Jurkat, Clone E6-1 (cell line): ENCODE results near the gene DARS2.
"Not testable (repeated sequence)": the region's sequence is repeated elsewhere in the genome, so short reads cannot be mapped to it uniquely, and the experiment has no call there.

Experiments
- DNase-seq: peaks from one replicate; pipeline ENCODE4 v3.0.0-alpha.2; 2011; ENCODE audit warnings: low read depth, low spot score
- H3K4me3 ChIP-seq: 2 replicates; pipeline ENCODE4 v1.5.1; 2011; ENCODE audit warnings: mild to moderate bottlenecking, low read length, control low read depth, moderate library complexity

The DARS2 gene

DNA sequence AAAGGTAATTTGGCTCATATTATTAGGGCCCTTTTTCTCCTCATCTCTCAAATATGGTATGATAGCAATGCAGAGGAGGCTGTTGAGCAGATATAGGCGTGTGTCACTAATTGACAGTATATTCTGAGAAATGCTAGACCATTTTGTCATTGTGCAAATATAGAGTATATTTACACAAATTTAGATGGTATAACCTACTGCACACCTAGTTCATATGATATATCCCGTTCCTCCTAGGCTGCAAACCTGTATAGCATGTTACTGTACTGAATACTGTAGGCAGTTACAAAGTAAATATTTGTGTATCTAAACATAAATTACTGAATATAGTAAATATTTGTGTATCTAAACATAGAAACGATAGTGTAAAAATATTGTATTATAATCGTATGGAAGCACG, 52.3 kb downstream of the DARS2 start:
- DNase-seq, result no peak
- no peak overlapping the region for H3K4me3 ChIP-seq

DNA sequence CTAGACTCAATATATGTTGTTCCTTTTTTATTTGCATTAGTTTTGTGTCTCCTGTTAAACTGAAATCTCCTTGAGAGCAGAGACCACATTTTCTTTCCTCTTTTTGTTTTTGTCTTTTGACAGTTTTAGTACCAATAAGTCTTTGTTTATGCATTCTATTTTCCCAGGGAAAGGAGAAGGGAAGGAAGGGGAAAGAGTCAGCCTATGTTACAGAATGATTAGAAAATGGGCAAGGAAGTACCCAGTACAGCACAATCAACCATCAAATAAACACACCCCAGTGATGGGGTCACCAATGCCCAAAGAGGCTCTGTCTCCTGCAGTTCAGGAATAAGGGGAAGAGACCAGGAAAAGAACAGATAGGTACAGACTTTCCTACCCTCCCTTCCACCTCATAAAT, 53.8 kb downstream of the DARS2 start:
- H3K4me3 ChIP-seq, result no peak overlapping the region
- no peak for DNase-seq

DNA sequence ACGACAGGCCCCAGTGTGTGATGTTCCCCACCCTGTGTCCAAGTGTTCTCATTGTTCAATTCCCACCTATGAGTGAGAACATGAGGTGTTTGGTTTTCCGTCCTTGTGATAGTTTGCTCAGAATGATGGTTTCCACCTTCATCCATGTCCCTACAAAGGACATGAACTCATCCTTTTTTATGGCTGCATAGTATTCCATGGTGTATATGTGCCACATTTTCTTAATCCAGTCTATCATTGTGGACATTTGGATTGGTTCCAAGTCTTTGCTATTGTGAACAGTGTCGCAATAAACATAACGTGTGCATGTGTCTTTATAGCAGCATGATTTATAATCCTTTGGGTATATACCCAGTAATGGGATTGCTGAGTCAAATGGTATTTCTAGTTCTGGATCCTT, 56.6 kb downstream of the DARS2 start:
- not testable (repeated sequence) for H3K4me3 ChIP-seq, DNase-seq

DNA sequence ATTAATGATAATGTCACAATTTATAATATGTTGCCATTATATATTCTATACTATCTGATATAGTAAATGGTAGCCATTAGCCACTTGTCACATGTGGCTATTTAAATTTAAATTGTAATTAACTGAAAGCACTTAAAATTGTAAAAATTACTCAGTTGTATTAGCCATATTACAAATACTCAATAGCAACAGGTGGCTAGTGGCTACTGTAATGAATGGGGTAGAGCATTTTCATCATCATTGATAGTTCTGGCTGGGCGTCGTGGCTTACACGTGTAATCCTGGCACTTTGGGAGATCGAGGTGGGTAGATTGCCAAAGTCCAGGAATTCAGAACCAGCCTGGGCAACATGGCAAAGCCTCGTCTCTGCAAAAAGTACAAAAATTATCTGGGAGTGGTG, 60.2 kb downstream of the DARS2 start:
- DNase-seq, result no peak
- no peak overlapping the region for H3K4me3 ChIP-seq

DNA sequence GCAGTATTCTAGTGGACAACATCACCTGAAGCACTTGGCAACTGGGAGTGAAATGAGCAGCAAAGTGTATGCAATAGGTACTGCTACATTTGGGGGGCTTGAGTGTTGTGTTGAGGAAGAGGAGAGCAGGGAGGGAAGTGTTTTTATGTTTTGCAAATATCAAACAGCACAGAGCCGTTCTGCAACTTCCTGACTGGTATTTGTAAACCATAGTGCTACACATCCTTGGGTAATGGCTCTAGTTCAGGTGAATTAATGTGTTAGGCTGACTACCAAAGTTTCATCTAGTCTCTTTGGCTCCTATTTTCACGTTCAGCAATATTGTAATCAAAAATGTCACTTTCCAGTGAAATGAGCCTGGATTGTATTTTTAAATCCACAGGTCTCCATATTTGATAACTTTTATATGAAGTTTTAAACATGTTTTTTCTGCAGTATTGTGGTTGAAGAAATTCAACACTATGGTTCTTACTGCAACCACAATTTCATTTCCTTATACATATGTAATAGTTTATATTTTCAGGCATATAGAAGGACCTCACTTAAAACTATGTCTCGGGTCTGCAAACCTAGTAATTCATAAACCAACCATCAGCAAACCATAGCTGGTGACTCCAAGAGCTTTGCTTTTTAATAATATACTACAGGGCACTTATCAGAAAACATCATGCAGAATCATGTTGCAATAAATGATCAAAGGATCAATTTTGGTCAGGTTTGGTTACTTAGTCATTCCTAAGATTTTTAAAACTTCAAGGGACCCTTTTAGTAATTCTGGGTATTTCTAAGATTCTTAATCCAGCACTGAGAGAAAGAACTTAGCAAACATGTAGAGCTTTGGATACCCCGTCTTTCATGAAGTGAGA, 62.5 kb downstream of the DARS2 start:
- H3K4me3 ChIP-seq, result no peak overlapping the region
- no peak for DNase-seq

DNA sequence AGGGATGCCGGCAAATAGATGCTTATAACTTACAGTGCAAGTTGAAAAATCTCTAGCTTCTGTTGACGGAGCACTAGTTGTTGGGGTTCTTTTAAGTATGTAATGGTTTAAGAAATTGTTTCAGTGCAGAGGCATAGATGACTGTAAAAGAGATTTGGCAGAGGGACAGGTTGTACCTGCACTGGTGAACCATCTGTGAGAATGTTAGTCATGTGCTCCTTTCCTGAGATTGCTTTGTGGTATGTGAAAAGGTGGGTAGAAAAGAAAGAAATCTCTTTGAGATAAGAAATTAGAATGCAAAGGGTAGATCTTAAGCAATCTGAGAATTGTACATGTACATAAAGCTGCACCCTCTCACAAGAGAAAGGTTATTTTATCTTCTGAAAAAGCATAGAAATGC, 63.2 kb downstream of the DARS2 start:
- no peak overlapping the region for H3K4me3 ChIP-seq
- DNase-seq, result no peak

DNA sequence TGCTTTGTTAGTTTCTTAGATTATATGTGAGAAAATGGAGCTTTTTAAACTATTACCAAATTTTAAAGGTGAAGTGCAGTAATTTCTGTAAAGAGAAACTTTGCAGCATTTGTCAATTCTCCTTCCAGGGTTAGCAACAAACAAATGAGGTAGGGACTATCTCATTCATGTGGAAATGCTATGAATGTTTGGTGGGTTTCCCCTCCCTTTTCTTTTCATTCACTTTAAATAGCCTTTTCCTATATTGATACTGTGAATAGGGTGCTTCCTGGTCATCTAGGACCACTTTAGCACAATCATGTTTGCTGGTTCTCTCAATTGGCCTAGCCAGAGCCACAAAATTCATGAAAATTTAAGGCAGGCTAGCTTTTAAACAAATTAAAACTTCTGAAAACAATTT, 64.3 kb downstream of the DARS2 start:
- DNase-seq, result no peak
- H3K4me3 ChIP-seq, result no peak overlapping the region

DNA sequence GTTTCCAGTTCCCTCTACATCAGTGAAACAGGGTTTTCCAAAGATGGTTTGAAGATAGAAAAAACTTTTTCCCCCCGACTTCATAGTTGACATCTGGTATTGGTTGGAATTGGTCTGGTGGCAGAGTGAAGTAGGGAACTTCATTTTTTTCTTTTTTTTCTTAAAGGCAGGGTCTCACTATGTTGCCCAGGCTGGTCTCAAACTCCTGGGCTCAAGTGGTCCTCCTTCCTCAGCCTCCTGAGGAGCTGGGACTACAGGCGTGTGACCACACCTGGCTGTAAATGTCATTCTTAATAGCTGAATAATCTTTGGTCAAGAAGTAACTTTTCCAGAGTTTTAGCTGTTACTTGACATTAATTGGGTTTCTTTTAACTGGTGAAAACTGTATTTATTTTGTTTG, 65.4 kb downstream of the DARS2 start:
- H3K4me3 ChIP-seq, result no peak overlapping the region
- DNase-seq, result no peak

DNA sequence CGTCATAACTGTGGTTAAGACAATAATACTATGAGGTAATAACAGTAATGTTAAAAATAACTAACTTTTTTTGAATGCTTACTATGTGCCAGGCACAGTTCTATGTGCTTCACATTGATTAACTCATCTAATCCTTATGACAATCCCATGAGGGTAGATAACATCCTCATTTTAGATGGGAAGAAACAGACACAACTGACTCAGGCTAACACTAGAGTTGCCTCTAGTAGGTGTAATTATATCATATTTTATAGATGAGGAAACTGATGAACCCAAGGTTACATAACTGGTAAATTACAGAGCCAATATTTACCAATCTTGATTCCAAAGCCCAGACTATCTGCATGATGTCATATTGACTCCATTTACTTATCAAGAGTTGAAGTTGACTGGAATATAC, 69.1 kb downstream of the DARS2 start:
- no peak overlapping the region for H3K4me3 ChIP-seq
- DNase-seq, result no peak

DNA sequence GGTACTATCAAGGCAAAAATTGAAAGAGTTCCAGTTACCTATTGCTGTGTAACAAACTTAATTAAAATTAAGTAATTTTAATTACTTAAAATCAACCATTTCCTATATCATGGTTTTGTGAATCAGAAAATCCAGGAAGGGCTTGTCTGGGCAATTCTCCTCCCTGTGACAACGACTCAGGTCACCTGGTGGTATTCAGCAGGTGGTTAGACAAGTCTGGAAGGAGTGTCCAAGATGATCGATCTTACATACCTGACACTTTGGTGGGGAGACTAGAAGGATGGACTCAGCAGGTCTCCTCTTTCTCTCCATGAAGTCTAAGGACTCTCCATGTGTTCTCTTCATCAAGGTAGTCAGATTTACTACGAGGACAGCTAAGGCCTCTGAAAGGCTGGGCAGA, 69.7 kb downstream of the DARS2 start:
- H3K4me3 ChIP-seq, result no peak overlapping the region
- DNase-seq, result no peak

DNA sequence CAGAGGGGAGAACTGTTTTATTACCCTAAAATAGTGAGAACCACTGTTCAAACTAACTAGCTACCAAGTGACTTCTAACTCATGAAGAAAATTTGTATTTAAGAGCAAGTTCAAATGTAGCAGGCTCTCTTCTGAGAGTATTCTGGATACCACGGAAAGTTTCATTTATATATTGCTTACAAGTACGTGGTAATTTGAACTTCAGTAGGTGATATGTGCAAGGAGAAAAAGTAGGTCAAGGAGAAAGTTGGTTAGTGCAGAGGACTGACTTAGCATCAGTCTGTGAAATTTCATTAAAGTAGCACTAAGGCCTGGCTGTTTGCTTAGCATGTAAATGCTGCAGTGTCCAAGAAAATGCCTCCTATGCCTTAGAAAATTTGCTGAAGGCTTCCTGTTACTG, 76.0 kb downstream of the DARS2 start:
- H3K4me3 ChIP-seq, result no peak overlapping the region

DNA sequence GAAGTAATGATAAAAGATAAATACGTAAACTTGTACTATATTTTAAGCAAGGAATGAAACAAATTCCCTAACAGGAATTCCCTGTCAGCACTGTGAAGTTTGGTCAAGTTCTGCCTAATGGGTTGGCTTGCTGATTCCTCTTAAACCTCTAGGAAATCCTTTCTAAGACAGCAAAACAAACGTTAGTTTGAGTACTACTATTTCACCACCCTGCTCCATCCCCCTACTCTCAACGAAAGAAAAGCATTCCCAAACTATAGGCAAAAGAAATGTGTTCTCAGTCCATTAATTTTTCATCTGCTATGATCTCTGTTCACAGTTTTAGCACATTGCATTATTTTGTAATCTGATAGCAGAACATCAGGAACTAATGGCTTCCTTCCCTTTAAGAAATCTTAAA, 76.5 kb downstream of the DARS2 start:
- H3K4me3 ChIP-seq, result no peak overlapping the region
- no peak for DNase-seq

More for the DNA sequence above, 76.0 kb downstream of the DARS2 start:
- DNase-seq, result no peak

DNA sequence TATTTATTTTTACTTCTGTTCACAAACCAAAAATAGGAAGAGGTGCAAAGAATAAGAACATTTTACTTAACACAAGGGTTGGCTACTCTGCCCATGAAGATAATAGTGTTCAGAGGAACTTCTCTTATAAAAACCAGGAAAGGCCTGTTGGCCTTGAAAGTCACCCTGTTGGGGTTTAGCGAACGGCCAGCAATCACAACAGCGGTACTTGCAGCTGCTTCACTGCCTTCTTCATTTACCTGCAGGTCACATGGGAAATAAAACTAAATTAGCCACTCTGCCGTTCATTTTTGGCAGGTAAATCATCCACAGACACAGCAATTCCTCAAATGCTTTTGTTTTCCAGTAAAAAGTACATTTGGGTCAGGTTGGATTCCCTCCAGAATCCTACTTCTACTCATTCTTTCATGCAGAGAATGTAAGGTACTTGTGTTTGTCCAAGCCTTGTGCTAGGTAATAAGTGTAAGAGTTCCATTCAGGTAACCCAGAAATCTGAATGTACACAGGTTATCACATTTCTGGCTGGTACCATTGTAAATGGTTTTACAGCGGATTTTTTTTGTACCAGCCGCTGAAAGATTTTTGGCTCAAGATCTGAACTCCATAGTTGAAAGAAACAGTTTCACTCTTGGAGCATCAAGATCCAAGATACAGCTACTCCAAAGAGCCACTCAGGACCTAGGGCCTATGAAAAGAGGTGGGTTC, 79.5 kb downstream of the DARS2 start:
- H3K4me3 ChIP-seq, result no peak overlapping the region
- no peak for DNase-seq
